ENCODE measurements around the gene PRCC.

Gene PRCC

GRCh38 chr1:156815961-156816422 lies 48.7 kb downstream of the PRCC start:
- no peak for DNase-seq

- DNase-seq, result peak; percentile 26
Measured at GRCh38 chr1:156816561-156817328, 49.4 kb downstream of the PRCC start, which contains the start of gene SH2D2A. Gene SH2D2A (minus strand): TSS chr1:156816848. CDS start chr1:156816708, 140 bp downstream.

- DNase-seq, result peak; percentile 57
Measured at GRCh38 chr1:156821801-156822200, 54.5 kb downstream of the PRCC start.

GRCh38 chr1:156822680-156823079 lies 55.3 kb downstream of the PRCC start:
- no peak for DNase-seq

- DNase-seq, result no peak
Measured at GRCh38 chr1:156823210-156823790, 56.0 kb downstream of the PRCC start.

- peak; percentile 21 for DNase-seq
Measured at GRCh38 chr1:156826630-156827029, 59.3 kb downstream of the PRCC start.

- no peak for DNase-seq
Measured at GRCh38 chr1:156828400-156829124, 61.2 kb downstream of the PRCC start.

GRCh38 chr1:156832434-156832833 lies 65.1 kb downstream of the PRCC start:
- no peak for DNase-seq

- DNase-seq, result no peak
Measured at GRCh38 chr1:156833603-156834002, 66.3 kb downstream of the PRCC start.

- DNase-seq, result no peak
Measured at GRCh38 chr1:156834322-156834721, 67.0 kb downstream of the PRCC start.

- DNase-seq, result no peak
Measured at GRCh38 chr1:156836041-156836654, 68.8 kb downstream of the PRCC start.

GRCh38 chr1:156836892-156837291 lies 69.6 kb downstream of the PRCC start:
- no peak for DNase-seq

GRCh38 chr1:156838972-156839371 lies 71.6 kb downstream of the PRCC start:
- peak; percentile 18 for DNase-seq

- no peak for DNase-seq
Measured at GRCh38 chr1:156839426-156840109, 72.2 kb downstream of the PRCC start.

- DNase-seq, result no peak
Measured at GRCh38 chr1:156840186-156840897, 73.0 kb downstream of the PRCC start.

- no peak for DNase-seq
Measured at GRCh38 chr1:156840898-156841279, 73.6 kb downstream of the PRCC start.

GRCh38 chr1:156841295-156841855 lies 74.0 kb downstream of the PRCC start:
- DNase-seq, result no peak

- no peak for DNase-seq
Measured at GRCh38 chr1:156842618-156843300, 75.4 kb downstream of the PRCC start.

GRCh38 chr1:156844102-156844501 lies 76.8 kb downstream of the PRCC start:
- no peak for DNase-seq

- no peak for DNase-seq
Measured at GRCh38 chr1:156844638-156845037, 77.3 kb downstream of the PRCC start.

Data from fibroblast of upper back skin (primary cell).